ENCODE data around the gene MEIOSIN.

Gene MEIOSIN

DNA sequence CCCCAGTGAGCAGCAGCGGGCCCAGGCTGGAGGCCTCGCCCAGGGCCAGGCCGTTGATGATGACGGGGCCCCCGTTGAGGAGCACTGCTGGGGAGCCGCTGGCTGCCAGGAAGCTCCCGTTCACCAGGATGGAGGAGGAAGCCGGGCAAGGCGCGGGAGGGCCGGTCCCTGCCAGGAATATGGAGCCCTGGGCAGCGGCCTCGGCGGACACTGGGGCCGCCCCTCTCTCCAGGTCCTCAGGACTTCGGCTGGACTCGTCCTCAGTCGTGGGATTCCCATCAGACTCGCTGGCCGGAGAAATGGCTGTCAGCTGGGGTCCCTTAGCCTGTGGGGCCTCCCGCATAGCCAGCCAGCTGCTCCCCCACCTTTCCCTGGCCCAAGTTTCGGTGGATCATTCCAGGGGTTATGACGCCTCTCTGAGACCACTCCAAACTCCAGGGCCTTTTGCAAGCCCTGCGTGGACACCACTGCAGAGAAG, 33.7 kb downstream of the MEIOSIN start:
- no peak for DNase-seq

GRCh38 chr19:45767410-45767880, 34.2 kb downstream of the MEIOSIN start:
- DNase-seq, result no peak

- DNase-seq, result peak in 1 of 2 experiments; percentile 20
Measured at GRCh38 chr19:45767881-45768654, 34.8 kb downstream of the MEIOSIN start.

- no peak for DNase-seq
Measured at GRCh38 chr19:45768655-45768983, 35.4 kb downstream of the MEIOSIN start.

DNA sequence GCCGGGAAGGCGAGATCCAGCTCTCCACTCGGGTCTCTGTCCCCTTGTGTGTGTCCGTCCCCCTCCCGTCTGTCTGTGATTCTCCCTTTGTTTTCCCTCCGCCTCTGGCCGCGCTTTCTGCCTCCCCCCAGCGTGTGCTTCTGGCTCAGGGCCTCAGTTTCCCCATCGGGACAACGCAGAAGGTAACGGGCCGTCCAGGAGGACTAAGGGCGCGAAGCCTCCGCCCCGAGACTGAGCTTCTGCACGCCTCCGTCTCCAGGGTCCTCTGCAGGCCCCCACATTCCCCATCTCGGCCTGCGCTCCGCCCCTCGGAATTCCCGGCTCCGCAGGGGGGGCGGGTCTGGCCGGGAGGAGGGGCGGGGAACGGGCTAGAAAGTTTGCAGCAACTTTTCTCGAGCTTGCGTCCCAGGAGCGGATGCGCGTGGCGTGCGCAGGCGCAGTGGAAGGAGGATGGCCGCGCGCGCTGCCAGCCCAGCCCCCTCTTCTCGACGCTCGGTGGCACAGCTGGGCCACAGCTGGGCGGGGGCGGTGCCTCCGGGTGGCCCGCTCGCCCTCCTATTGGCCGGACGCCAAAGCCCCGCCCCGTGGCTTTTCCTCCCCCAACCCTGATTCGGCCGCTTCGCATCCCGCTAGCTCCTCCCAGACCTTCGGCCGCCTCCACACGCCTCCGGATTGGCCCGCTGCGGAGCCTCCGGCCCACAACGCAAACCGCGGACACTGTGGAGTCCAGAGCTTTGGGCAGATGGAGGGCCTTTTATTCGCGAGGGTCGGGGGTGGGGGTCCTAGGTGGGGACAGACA, 35.9 kb downstream of the MEIOSIN start, which contains the start of gene SIX5:
Gene SIX5, minus strand, starts transcription at position 269 of the 799 bp plus-strand sequence. CDS start 408 bp downstream, outside the sequence.
- peak; percentile 87 to 93 for DNase-seq

- DNase-seq, result no peak
Measured at GRCh38 chr19:45769821-45770191, 36.6 kb downstream of the MEIOSIN start.

- peak; percentile 95 for DNase-seq
Measured at GRCh38 chr19:45770192-45771101, 37.2 kb downstream of the MEIOSIN start.

DNA sequence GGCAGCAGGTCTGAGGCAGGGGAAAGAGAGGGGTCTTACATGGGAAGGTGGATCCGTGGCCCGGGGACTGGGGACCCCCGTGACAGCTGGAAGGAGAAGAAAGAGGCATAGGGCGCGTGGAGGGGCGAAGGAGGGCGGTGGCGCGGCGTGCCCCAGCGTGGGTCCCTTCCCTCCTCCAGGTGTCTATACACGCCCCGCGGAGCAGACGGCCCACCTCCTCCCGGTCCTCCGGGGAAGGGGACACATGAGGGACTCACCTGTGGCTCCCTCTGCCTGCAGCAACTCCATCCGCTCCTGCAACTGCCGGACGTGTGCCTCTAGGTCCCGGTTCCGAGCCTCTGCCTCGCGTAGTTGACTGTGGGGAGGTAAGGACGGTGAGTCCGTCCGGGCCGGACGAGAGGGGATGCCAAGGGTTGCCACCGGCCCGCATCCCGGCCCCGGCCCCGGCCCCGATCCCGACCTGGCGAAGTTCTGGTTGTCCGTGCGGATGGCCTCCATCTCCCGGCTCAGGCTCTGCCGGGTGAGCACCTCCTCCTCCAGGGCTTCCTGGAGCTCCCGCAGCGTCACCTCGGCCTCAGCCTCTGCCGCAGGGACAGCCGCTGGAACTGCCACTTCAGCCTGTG, 38.2 kb downstream of the MEIOSIN start:
- DNase-seq, result no peak

DNA sequence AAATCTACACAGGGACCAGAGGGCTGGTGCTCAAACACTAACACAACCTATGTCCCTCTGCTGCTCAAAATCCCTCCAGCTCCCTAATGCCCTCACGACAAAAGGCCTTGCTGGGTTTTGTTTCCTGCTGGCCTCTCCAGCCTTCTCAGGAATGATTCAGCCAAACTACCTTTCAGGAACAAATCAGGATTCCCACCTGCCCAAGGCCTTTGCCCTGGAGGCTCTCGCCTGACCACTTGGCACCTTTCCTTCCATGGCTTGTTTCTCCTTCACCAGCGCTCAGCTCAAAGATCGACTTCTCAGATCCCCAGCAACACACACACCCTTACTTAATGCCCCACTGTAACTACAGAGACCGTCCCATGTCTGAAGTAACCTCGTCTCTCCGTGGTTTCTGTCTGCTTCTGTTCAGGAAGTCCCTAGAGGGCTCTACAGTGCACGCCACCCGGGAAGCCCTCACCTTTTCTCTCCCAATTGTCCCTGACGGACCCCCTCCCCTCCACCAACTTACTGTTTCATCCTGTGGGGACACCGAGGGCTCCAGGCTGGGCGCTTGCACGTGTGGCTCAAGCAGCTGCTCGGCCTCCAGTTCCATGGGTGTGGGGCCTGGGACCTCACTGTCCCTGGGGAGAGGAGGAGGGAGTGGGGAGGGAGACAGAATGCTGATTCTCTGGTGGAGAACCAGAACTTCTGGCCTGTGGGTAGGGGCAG, 39.0 kb downstream of the MEIOSIN start:
- no peak for DNase-seq

DNA sequence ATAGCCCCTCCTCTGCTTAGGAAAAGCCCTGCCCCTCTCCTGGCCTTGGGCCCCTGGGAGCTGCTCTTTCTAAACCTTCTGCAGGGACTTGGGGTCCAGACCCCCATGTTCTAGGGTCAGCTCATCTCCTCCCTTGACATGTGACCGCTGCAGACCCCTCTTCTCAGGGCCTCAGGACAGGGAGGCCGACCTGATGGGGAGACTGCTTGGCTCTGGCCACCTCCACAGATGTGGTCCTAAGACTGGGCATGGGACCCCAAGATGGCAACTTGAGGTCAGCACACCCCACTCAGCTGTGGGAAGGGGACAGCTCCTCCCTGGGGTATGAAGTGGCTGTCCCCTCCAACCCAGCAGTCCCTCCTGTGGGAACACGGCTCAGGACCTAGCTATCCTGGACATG, 39.7 kb downstream of the MEIOSIN start:
- DNase-seq, result no peak

DNA sequence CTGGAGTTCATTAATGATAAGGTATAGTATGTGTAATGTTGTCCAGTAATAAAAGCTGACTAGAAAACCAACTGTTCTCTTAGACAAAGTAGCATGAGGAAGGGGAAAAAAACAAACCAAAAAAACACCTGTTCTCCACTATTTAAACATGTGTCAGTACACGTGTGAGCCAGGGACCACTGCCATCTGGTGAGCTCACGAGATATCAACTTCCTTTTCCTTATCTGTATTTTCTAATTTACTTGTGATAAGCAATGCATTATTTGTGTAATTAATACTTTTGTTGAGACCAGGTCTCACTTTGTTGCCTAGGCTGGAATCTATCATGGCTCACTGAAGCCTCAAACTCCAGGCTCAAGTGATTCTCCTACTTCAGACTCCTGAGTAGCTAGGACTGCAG, 40.1 kb downstream of the MEIOSIN start:
- DNase-seq, result no peak

DNA sequence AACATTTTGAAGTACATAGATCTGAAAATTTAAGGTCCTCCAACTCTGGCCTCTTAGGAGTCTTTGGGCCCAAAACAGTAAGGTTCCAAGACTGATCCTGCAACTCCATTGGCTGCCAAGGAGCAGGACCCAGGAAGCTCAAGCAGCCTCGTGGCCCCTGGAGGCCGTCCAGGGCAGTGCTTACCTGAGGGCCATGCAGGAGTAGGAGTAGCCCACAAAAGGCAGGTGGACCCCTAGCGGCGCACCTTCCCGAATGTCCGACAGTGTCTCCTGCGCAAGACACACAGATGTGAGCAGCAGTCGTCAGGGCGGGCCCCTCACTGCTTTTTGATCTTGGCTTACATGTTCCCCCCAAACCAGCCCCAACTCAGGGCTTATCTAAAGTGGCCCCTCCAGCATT, 41.5 kb downstream of the MEIOSIN start:
- no peak for DNase-seq

- DNase-seq, result no peak
Measured at GRCh38 chr19:45777395-45777961, 44.2 kb downstream of the MEIOSIN start.

- DNase-seq, result no peak
Measured at GRCh38 chr19:45778010-45778661, 44.9 kb downstream of the MEIOSIN start.

DNA sequence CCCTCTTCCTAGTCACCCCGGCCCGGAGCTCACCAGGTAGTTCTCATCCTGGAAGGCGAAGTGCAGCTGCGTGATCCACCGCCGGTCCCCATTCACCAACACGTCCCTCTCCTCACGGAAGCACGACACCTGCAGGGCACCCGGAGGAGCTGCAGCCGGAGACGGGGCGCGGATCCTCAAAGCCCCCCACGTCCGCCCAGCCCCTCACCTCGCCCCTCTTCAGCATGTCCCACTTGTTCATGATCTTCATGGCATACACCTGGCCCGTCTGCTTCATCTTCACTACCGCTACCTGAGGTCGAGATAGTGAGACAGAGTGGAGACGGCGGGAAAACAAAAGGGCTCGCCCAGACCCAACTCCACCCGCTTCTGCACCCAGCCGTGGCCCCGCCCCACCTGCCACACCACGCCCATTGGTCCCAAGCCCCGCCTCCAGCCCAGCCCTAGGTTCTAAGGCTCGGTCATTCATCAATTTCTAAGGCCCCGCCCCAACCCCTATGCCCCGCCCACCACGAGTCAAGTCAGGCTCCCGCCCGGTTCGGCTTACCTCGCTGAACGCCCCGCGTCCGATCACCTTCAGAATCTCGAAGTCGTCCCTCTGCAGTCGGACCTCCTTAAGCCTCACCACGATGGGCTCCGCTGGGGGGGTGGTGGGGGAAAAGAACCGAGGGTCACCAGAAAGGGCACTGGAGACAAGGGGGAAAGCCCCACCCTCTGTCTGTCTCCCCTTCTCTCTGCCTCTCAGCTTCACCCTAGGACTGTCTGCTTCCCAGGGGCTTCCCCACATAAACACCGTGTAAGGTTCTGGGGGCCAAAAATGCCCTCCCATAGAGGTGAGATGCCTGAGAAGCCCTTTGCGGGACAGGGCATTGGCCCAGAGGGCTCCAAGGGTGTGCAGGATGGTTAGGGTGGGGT, 46.2 kb downstream of the MEIOSIN start:
- DNase-seq, result peak; percentile 85 to 92

GRCh38 chr19:45780146-45780447, 46.9 kb downstream of the MEIOSIN start:
- DNase-seq, result no peak

- peak in 1 of 2 experiments; percentile 37 for DNase-seq
Measured at GRCh38 chr19:45780448-45781213, 47.4 kb downstream of the MEIOSIN start.

- DNase-seq, result peak; percentile 82 to 90
Measured at GRCh38 chr19:45781214-45782161, 48.2 kb downstream of the MEIOSIN start.
